ENCODE measurements around the gene COMP.

Gene COMP

GRCh38 chr19:18771328-18772242 is 19.5 kb downstream of the COMP start:
- TF ChIP-seq YY1 (IDR thresholded peaks at IDR 0.05; ENCODE audit: insufficient read depth, insufficient read length) (no peak), SUZ12 (IDR thresholded peaks at IDR 0.05; ENCODE audit: extremely low read depth, insufficient read depth, insufficient read length) (no peak), ZNF274 (IDR thresholded peaks at IDR 0.05; ENCODE audit: low read depth, low read length) (no peak)
- no peaks in the 10 kb centered on the region for H3K9me3 ChIP-seq (ENCODE audit: insufficient read depth, low read length)
- H3K27me3 ChIP-seq (ENCODE audit: insufficient read depth, insufficient read length): peaks cover 19% of the 10 kb centered on the region
- peaks cover 29% of the 10 kb centered on the region for H3K4me1 ChIP-seq (ENCODE audit: insufficient read depth, insufficient read length)
- H3K9ac ChIP-seq (ENCODE audit: insufficient read length, low read depth): no peak overlapping the region
- no peak for DNase-seq (ENCODE audit: low read depth, low spot score)
- H3K36me3 ChIP-seq (ENCODE audit: insufficient read depth, insufficient read length, low read length): no peaks in the 10 kb centered on the region
- no peak overlapping the region for H3K4me3 ChIP-seq (ENCODE audit: insufficient read length, low read depth)

GRCh38 chr19:18770663-18771327 is 20.3 kb downstream of the COMP start:
- DNase-seq (ENCODE audit: low read depth, low spot score): no peak
- no peaks in the 10 kb centered on the region for H3K36me3 ChIP-seq (ENCODE audit: insufficient read depth, insufficient read length, low read length)
- H3K27me3 ChIP-seq (ENCODE audit: insufficient read depth, insufficient read length): peaks cover 19% of the 10 kb centered on the region
- no peak overlapping the region for H3K4me3 ChIP-seq (ENCODE audit: insufficient read length, low read depth)
- H3K9me3 ChIP-seq (ENCODE audit: insufficient read depth, low read length): no peaks in the 10 kb centered on the region
- no peak for TF ChIP-seq SUZ12 (IDR thresholded peaks at IDR 0.05; ENCODE audit: extremely low read depth, insufficient read depth, insufficient read length)
- no peak for TF ChIP-seq YY1 (IDR thresholded peaks at IDR 0.05; ENCODE audit: insufficient read depth, insufficient read length)
- TF ChIP-seq ZNF274 (IDR thresholded peaks at IDR 0.05; ENCODE audit: low read depth, low read length): no peak
- peaks cover 21% of the 10 kb centered on the region for H3K4me1 ChIP-seq (ENCODE audit: insufficient read depth, insufficient read length)
- no peak overlapping the region for H3K9ac ChIP-seq (ENCODE audit: insufficient read length, low read depth)

- Histone ChIP-seq H3K27me3 (ENCODE audit: insufficient read depth, insufficient read length) (peaks cover 19% of the 10 kb centered on the region), H3K36me3 (ENCODE audit: insufficient read depth, insufficient read length, low read length) (no peaks in the 10 kb centered on the region), H3K9ac (ENCODE audit: insufficient read length, low read depth) (no peak overlapping the region), H3K4me3 (ENCODE audit: insufficient read length, low read depth) (no peak overlapping the region), H3K9me3 (ENCODE audit: insufficient read depth, low read length) (no peaks in the 10 kb centered on the region), H3K4me1 (ENCODE audit: insufficient read depth, insufficient read length) (peaks cover 20% of the 10 kb centered on the region)
- no peak for TF ChIP-seq ZNF274 (IDR thresholded peaks at IDR 0.05; ENCODE audit: low read depth, low read length)
- no peak for TF ChIP-seq YY1 (IDR thresholded peaks at IDR 0.05; ENCODE audit: insufficient read depth, insufficient read length)
- TF ChIP-seq SUZ12 (IDR thresholded peaks at IDR 0.05; ENCODE audit: extremely low read depth, insufficient read depth, insufficient read length): no peak
- no peak for DNase-seq (ENCODE audit: low read depth, low spot score)
Observed at GRCh38 chr19:18769989-18770528, 21.0 kb downstream of the COMP start.

GRCh38 chr19:18768997-18769891 is 21.9 kb downstream of the COMP start:
- Histone ChIP-seq H3K4me1 (ENCODE audit: insufficient read depth, insufficient read length) (peaks cover 17% of the 10 kb centered on the region), H3K9ac (ENCODE audit: insufficient read length, low read depth) (no peak overlapping the region), H3K27me3 (ENCODE audit: insufficient read depth, insufficient read length) (peaks cover 15% of the 10 kb centered on the region), H3K9me3 (ENCODE audit: insufficient read depth, low read length) (no peaks in the 10 kb centered on the region), H3K36me3 (ENCODE audit: insufficient read depth, insufficient read length, low read length) (no peaks in the 10 kb centered on the region), H3K4me3 (ENCODE audit: insufficient read length, low read depth) (no peak overlapping the region)
- no peak for DNase-seq (ENCODE audit: low read depth, low spot score)
- TF ChIP-seq ZNF274 (IDR thresholded peaks at IDR 0.05; ENCODE audit: low read depth, low read length) (no peak), YY1 (IDR thresholded peaks at IDR 0.05; ENCODE audit: insufficient read depth, insufficient read length) (no peak), SUZ12 (IDR thresholded peaks at IDR 0.05; ENCODE audit: extremely low read depth, insufficient read depth, insufficient read length) (no peak)

GRCh38 chr19:18768046-18768771 is 22.9 kb downstream of the COMP start:
- H3K9me3 ChIP-seq (ENCODE audit: insufficient read depth, low read length): no peaks in the 10 kb centered on the region
- no peak for TF ChIP-seq SUZ12 (IDR thresholded peaks at IDR 0.05; ENCODE audit: extremely low read depth, insufficient read depth, insufficient read length)
- TF ChIP-seq ZNF274 (IDR thresholded peaks at IDR 0.05; ENCODE audit: low read depth, low read length): no peak
- TF ChIP-seq YY1 (IDR thresholded peaks at IDR 0.05; ENCODE audit: insufficient read depth, insufficient read length): no peak
- peaks cover 14% of the 10 kb centered on the region for H3K4me1 ChIP-seq (ENCODE audit: insufficient read depth, insufficient read length)
- H3K4me3 ChIP-seq (ENCODE audit: insufficient read length, low read depth): no peak overlapping the region
- peak overlapping the region; percentile 62 for H3K9ac ChIP-seq (ENCODE audit: insufficient read length, low read depth)
- no peaks in the 10 kb centered on the region for H3K36me3 ChIP-seq (ENCODE audit: insufficient read depth, insufficient read length, low read length)
- peaks cover 20% of the 10 kb centered on the region for H3K27me3 ChIP-seq (ENCODE audit: insufficient read depth, insufficient read length)
- no peak for DNase-seq (ENCODE audit: low read depth, low spot score)

- TF ChIP-seq ZNF274 (IDR thresholded peaks at IDR 0.05; ENCODE audit: low read depth, low read length) (no peak), YY1 (IDR thresholded peaks at IDR 0.05; ENCODE audit: insufficient read depth, insufficient read length) (no peak), SUZ12 (IDR thresholded peaks at IDR 0.05; ENCODE audit: extremely low read depth, insufficient read depth, insufficient read length) (no peak)
- Histone ChIP-seq H3K9me3 (ENCODE audit: insufficient read depth, low read length) (no peaks in the 10 kb centered on the region), H3K27me3 (ENCODE audit: insufficient read depth, insufficient read length) (peaks cover 8% of the 10 kb centered on the region), H3K9ac (ENCODE audit: insufficient read length, low read depth) (no peak overlapping the region), H3K4me3 (ENCODE audit: insufficient read length, low read depth) (no peak overlapping the region), H3K36me3 (ENCODE audit: insufficient read depth, insufficient read length, low read length) (no peaks in the 10 kb centered on the region), H3K4me1 (ENCODE audit: insufficient read depth, insufficient read length) (peaks cover 12% of the 10 kb centered on the region)
- DNase-seq (ENCODE audit: low read depth, low spot score): no peak
Observed at GRCh38 chr19:18765224-18765623, 25.9 kb downstream of the COMP start.

All from NT2/D1 (cell line).